Liver (tissue), 9 donors: Measurements from ENCODE around the gene MAD2L2. TPM values are rescaled to one million over a fixed set of nuclear protein-coding genes. Genes with fewer than 3 reads are reported as not detected.

Experiments used
- DNase-seq: peaks from one replicate; pipeline ENCODE4 v3.0.0-alpha.2; 2017; ENCODE audit warnings: low spot score
- H3K27ac ChIP-seq, 2 donors: one replicate each; pipeline ENCODE4 v1.7.0; 2013; ENCODE audit warnings: inconsistent platforms in 2 of 2, low read length in 2 of 2, control low read depth in 1 of 2, low read depth in 1 of 2, mild to moderate bottlenecking in 1 of 2
- H3K27me3 ChIP-seq, 4 donors: one replicate each; pipeline versions ENCODE4 v1.6.1 to v1.7.0; 2013; ENCODE audit warnings: low read length in 3 of 4, inconsistent platforms in 1 of 4, mild to moderate bottlenecking in 1 of 4, moderate library complexity in 1 of 4; ENCODE audit not compliant: control insufficient read depth in 4 of 4, insufficient read depth in 4 of 4
- H3K36me3 ChIP-seq, 4 donors: one replicate each; pipeline versions ENCODE4 v1.6.1 to v1.7.0; 2013; ENCODE audit warnings: low read length in 3 of 4, mild to moderate bottlenecking in 3 of 4, low read depth in 1 of 4, moderate library complexity in 1 of 4; ENCODE audit not compliant: control insufficient read depth in 4 of 4, insufficient read depth in 3 of 4
- H3K4me1 ChIP-seq, 4 donors: one replicate each; pipeline versions ENCODE4 v1.6.1 to v1.7.0; 2013; ENCODE audit warnings: low read length in 3 of 4, mild to moderate bottlenecking in 3 of 4, moderate library complexity in 1 of 4; ENCODE audit not compliant: control insufficient read depth in 4 of 4, insufficient read depth in 4 of 4
- H3K4me3 ChIP-seq, 3 donors: one replicate each; pipeline versions ENCODE4 v1.6.1 to v1.7.0; 2013; ENCODE audit warnings: low read length in 3 of 3, control low read depth in 1 of 3, low read depth in 1 of 3, mild to moderate bottlenecking in 1 of 3
- H3K9ac ChIP-seq, 2 donors: one replicate each; pipeline ENCODE4 v1.7.0; 2013; ENCODE audit warnings: low read length in 2 of 2, mild to moderate bottlenecking in 2 of 2, moderate library complexity in 2 of 2, control low read depth in 1 of 2, low read depth in 1 of 2
- H3K9me3 ChIP-seq, 4 donors: one replicate each; pipeline versions ENCODE4 v1.6.1 to v1.7.0; 2013; ENCODE audit warnings: low read length in 3 of 4; ENCODE audit not compliant: control insufficient read depth in 4 of 4
- ATF3 ChIP-seq: IDR thresholded peaks from 2 replicates; pipeline ENCODE4 v1.6.1; 2016; ENCODE audit warnings: antibody characterized with exemption
- CTCF ChIP-seq: fragments of 150-350 bp; IDR thresholded peaks from 2 replicates; pipeline ENCODE4 v1.5.1; 2017; ENCODE audit warnings: improper control_type of control experiment, low read depth, low read length; ENCODE audit not compliant: missing input control
- EGR1 ChIP-seq, 2 donors: IDR thresholded peaks; 2 replicates each; pipeline ENCODE4 v1.6.1; 2016 to 2018; ENCODE audit warnings: antibody characterized with exemption in 2 of 2, low read depth in 2 of 2
- FOXA1 ChIP-seq: IDR thresholded peaks from 2 replicates; pipeline ENCODE4 v1.6.1; 2016; ENCODE audit warnings: antibody characterized with exemption
- FOXA2 ChIP-seq: IDR thresholded peaks from 2 replicates; pipeline ENCODE4 v1.6.1; 2016; ENCODE audit warnings: antibody characterized with exemption
- GABPA ChIP-seq, 2 donors: IDR thresholded peaks in 1 of 2; conservative IDR thresholded peaks in 1 of 2; 2 replicates each; pipeline ENCODE4 v1.6.1; 2016; ENCODE audit warnings: antibody characterized with exemption in 2 of 2, mild to moderate bottlenecking in 1 of 2, moderate library complexity in 1 of 2
- HNF4A ChIP-seq, 2 donors: conservative IDR thresholded peaks; 2 replicates each; pipeline ENCODE4 v1.6.1; 2016; ENCODE audit warnings: antibody characterized with exemption in 2 of 2, mild to moderate bottlenecking in 2 of 2
- HNF4G ChIP-seq: IDR thresholded peaks from 2 replicates; pipeline ENCODE4 v1.6.1; 2016; ENCODE audit warnings: antibody characterized with exemption
- JUND ChIP-seq, 2 donors: IDR thresholded peaks; 2 replicates each; pipeline ENCODE4 v1.6.1; 2016; ENCODE audit warnings: antibody characterized with exemption in 2 of 2
- MAX ChIP-seq: IDR thresholded peaks from 2 replicates; pipeline ENCODE4 v1.6.1; 2016; ENCODE audit warnings: antibody characterized with exemption
- NR2F2 ChIP-seq: IDR thresholded peaks from 2 replicates; pipeline ENCODE4 v1.6.1; 2016; ENCODE audit warnings: antibody characterized with exemption
- RAD21 ChIP-seq, 2 donors: IDR thresholded peaks; 2 replicates each; pipeline ENCODE4 v1.6.1; 2016; ENCODE audit warnings: antibody characterized with exemption in 2 of 2, mild to moderate bottlenecking in 2 of 2
- REST ChIP-seq: IDR thresholded peaks from 2 replicates; pipeline ENCODE4 v1.6.1; 2016; ENCODE audit warnings: antibody characterized with exemption, mild to moderate bottlenecking
- RXRA ChIP-seq, 2 donors: IDR thresholded peaks; 2 replicates each; pipeline ENCODE4 v1.6.1; 2017 to 2018; ENCODE audit warnings: antibody characterized with exemption in 2 of 2, mild to moderate bottlenecking in 1 of 2
- SP1 ChIP-seq: IDR thresholded peaks from 2 replicates; pipeline ENCODE4 v1.6.1; 2018; ENCODE audit warnings: antibody characterized with exemption, mild to moderate bottlenecking
- TAF1 ChIP-seq: conservative IDR thresholded peaks from 2 replicates; pipeline ENCODE4 v1.6.1; 2016; ENCODE audit warnings: antibody characterized with exemption, mild to moderate bottlenecking
- YY1 ChIP-seq: IDR thresholded peaks from 2 replicates; pipeline ENCODE4 v1.6.1; 2016; ENCODE audit warnings: antibody characterized with exemption, mild to moderate bottlenecking
- ZBTB33 ChIP-seq: IDR thresholded peaks from 2 replicates; pipeline ENCODE4 v1.6.1; 2016; ENCODE audit warnings: antibody characterized with exemption
- WGBS: extraction: QIAGEN DNeasy Blood & Tissue Kit; methylation state at CpG from one replicate; pipeline ENCODE4 v1.1.7; 2013; 5-methylcytosine and 5-hydroxymethylcytosine counted together
- polyA plus RNA-seq, 2 donors: library from polyadenylated mRNA; stranded (reverse) in 1 of 2; unstranded in 1 of 2; fragments of 200-250 nt in 1 of 2; fragments of >200 nt in 1 of 2; fragmentation: Nextera tagmentation in 1 of 2; extraction: Ambion mirVana in 1 of 2; gene quantifications; one replicate each; pipeline versions ENCODE4 v1.2.1 to v1.2.3, GENCODE V29; 2013 to 2015
- total RNA-seq, 2 donors: library from RNA; depleted of rRNA; stranded (reverse); fragments of >200 nt; gene quantifications; one replicate each; pipeline ENCODE4 v1.2.3, GENCODE V29; 2014
- donor health status: healthy.
- donor health status: healthy.
- donor health status: healthy.
- donor health status: healthy.
- donor health status: healthy.

The MAD2L2 gene
- total and polyA plus RNA-seq, 4 donors, result 17.5 to 43.1 (median 31.9) TPM

GRCh38 chr1:11691928-11692711 is 11.2 kb upstream of the MAD2L2 start:
- TF ChIP-seq EGR1 (IDR thresholded peaks at IDR 0.05; ENCODE audit: low read depth in 2 of 2) (no peak), NR2F2 (no peak), CTCF (no peak), TAF1 (no peak), JUND (IDR thresholded peaks at IDR 0.05) (no peak), YY1 (no peak), RAD21 (IDR thresholded peaks at IDR 0.05) (no peak), REST (no peak), RXRA (IDR thresholded peaks at IDR 0.05) (no peak), ATF3 (no peak), HNF4A (conservative IDR thresholded peaks at IDR 0.05) (no peak), FOXA1 (no peak), HNF4G (no peak), GABPA (IDR thresholded peaks at IDR 0.05 in 1 of 2, conservative IDR thresholded peaks at IDR 0.05 in 1 of 2) (no peak), ZBTB33 (no peak), SP1 (no peak), MAX (no peak), FOXA2 (no peak)
- H3K4me1 ChIP-seq, result peaks cover 7 to 11% (median 8%) of the 10 kb centered on the region in 4 donors
- H3K9ac ChIP-seq, result no peak overlapping the region
- H3K36me3 ChIP-seq, result no peaks in the 10 kb centered on the region
- peaks cover 0 to 13% (median 5%) of the 10 kb centered on the region in 4 donors for H3K27me3 ChIP-seq
- no peaks in the 10 kb centered on the region for H3K9me3 ChIP-seq
- no peak for DNase-seq
- no peak overlapping the region for H3K27ac ChIP-seq
- H3K4me3 ChIP-seq, result peak overlapping the region in 1 of 3 donors; percentile 32
- 8% methylated on average over 64 of the region's 64 CpGs for WGBS
